Breast epithelium (tissue), 4 donors: ENCODE results near the gene SLC10A3. TPM values are rescaled to one million over a fixed set of nuclear protein-coding genes. Genes with fewer than 3 reads are reported as not detected.

ENCODE experiments used
- DNase-seq, 2 donors: peaks; one replicate each; pipeline ENCODE4 v3.0.0-alpha.2; 2019; ENCODE audit warnings: low spot score in 2 of 2
- H3K27ac ChIP-seq, 2 donors: fragments of 200-600 bp; sonication (generic) in 1 of 2; one replicate each; pipeline ENCODE4 v1.5.1; 2016 to 2019; ENCODE audit warnings: mild to moderate bottlenecking in 1 of 2
- H3K27me3 ChIP-seq, 2 donors: fragments of 200-600 bp; sonication (generic) in 1 of 2; one replicate each; pipeline versions ENCODE4 v1.5.1 to v1.6.0; 2017 to 2019; ENCODE audit warnings: control low read depth in 1 of 2, mild to moderate bottlenecking in 1 of 2
- H3K36me3 ChIP-seq: fragments of 200-600 bp; one replicate; pipeline ENCODE4 v1.5.1; 2019
- H3K4me1 ChIP-seq, 2 donors: fragments of 200-600 bp; sonication (generic); one replicate each; pipeline ENCODE4 v1.5.1; 2016 to 2019; ENCODE audit warnings: control low read depth in 1 of 2
- H3K4me3 ChIP-seq, 3 donors: fragments of 200-600 bp; sonication (generic); 1 replicate in 2 of 3; 2 replicates in 1 of 3; pipeline ENCODE4 v1.5.1; 2016 to 2019; ENCODE audit warnings: mild to moderate bottlenecking in 3 of 3, moderate library complexity in 2 of 3
- H3K9me3 ChIP-seq, 2 donors: fragments of 200-600 bp; sonication (generic) in 1 of 2; one replicate each; pipeline ENCODE4 v1.5.1; 2016 to 2019; ENCODE audit warnings: control low read depth in 1 of 2
- CTCF ChIP-seq, 3 donors: fragments of 450-650 bp; IDR thresholded peaks; one replicate each; pipeline ENCODE4 v1.5.1; 2016 to 2017; ENCODE audit warnings: antibody characterized with exemption in 3 of 3, mild to moderate bottlenecking in 3 of 3, moderate library complexity in 3 of 3
- POLR2A ChIP-seq: fragments of 450-650 bp; IDR thresholded peaks from one replicate; pipeline ENCODE4 v1.6.1; 2016; ENCODE audit warnings: antibody characterized with exemption, mild to moderate bottlenecking, moderate library complexity
- POLR2AphosphoS5 ChIP-seq, 3 donors: sonication (generic); formaldehyde crosslinking; IDR thresholded peaks; one replicate each; pipeline ENCODE4 v1.6.1; 2017; ENCODE audit warnings: antibody characterized with exemption in 3 of 3
- intact Hi-C: fragments of 100-400 bp; cut with DNase I; formaldehyde crosslinking; loops from one replicate; pipeline ENCODE4 v1.15.1; 2023; ENCODE audit warnings: low total_unique reads
- total RNA-seq, 3 donors: library from RNA; depleted of rRNA; stranded (reverse); fragments of >200 nt; gene quantifications; one replicate each; pipeline ENCODE4 v1.1.0, GENCODE V29; 2016

The SLC10A3 gene
- total RNA-seq, 3 donors from 2014 or later, result 17.0 to 24.0 (median 19.5) TPM

- H3K9me3 ChIP-seq, result no peaks in the 10 kb centered on the region
- TF ChIP-seq POLR2AphosphoS5 (IDR thresholded peaks at IDR 0.05) (no peak), POLR2A (no peak), CTCF (IDR thresholded peaks at IDR 0.05) (no peak)
- no peaks in the 10 kb centered on the region for H3K36me3 ChIP-seq
- no peak overlapping the region for H3K4me3 ChIP-seq
- DNase-seq, result no peak
- intact Hi-C loops, result loop anchor here (5.0 kb wide), 1 partner anchor 836 kb away; no protein-coding TSS in a partner anchor
- no peak overlapping the region for H3K27ac ChIP-seq
- H3K27me3 ChIP-seq, result peaks cover 0 to 47% of the 10 kb centered on the region in 2 donors
- H3K4me1 ChIP-seq, result no peaks in the 10 kb centered on the region
Observed at GRCh38 chrX:154448484-154448883, 41.9 kb downstream of the SLC10A3 start.

GRCh38 chrX:154446430-154446829 is 44.0 kb downstream of the SLC10A3 start:
- no peak for DNase-seq
- Histone ChIP-seq H3K27me3 (peaks cover 0 to 54% of the 10 kb centered on the region in 2 donors), H3K27ac (no peak overlapping the region), H3K9me3 (no peaks in the 10 kb centered on the region), H3K4me3 (no peak overlapping the region), H3K4me1 (no peaks in the 10 kb centered on the region), H3K36me3 (no peaks in the 10 kb centered on the region)
- TF ChIP-seq CTCF (IDR thresholded peaks at IDR 0.05), result no peak
- no peak for TF ChIP-seq POLR2AphosphoS5 (IDR thresholded peaks at IDR 0.05)
- no peak for TF ChIP-seq POLR2A
- intact Hi-C loops, result loop anchor here (5.0 kb wide), 1 partner anchor 834 kb away; no protein-coding TSS in a partner anchor

GRCh38 chrX:154445776-154446175 is 44.7 kb downstream of the SLC10A3 start:
- Histone ChIP-seq H3K27me3 (peaks cover 0 to 57% of the 10 kb centered on the region in 2 donors), H3K27ac (no peak overlapping the region), H3K9me3 (no peaks in the 10 kb centered on the region), H3K36me3 (no peaks in the 10 kb centered on the region), H3K4me1 (no peaks in the 10 kb centered on the region), H3K4me3 (no peak overlapping the region)
- intact Hi-C loops, result loop anchor here (5.0 kb wide), 1 partner anchor 833 kb away; no protein-coding TSS in a partner anchor
- no peak for DNase-seq
- TF ChIP-seq CTCF (IDR thresholded peaks at IDR 0.05) (no peak), POLR2A (no peak), POLR2AphosphoS5 (IDR thresholded peaks at IDR 0.05) (no peak)

- Histone ChIP-seq H3K9me3 (no peaks in the 10 kb centered on the region), H3K27me3 (peaks cover 0 to 57% of the 10 kb centered on the region in 2 donors), H3K4me1 (no peaks in the 10 kb centered on the region), H3K36me3 (no peaks in the 10 kb centered on the region), H3K4me3 (peak overlapping the region; percentile 58 to 82 (median 62)), H3K27ac (peak overlapping the region; percentile 90)
- intact Hi-C loops, result loop anchor here (5.0 kb wide), 1 partner anchor 832 kb away; no protein-coding TSS in a partner anchor
- no peak for DNase-seq
- no peak for TF ChIP-seq POLR2A
Observed at GRCh38 chrX:154444755-154445246, 45.6 kb downstream of the SLC10A3 start.

GRCh38 chrX:154443992-154444754 is 46.3 kb downstream of the SLC10A3 start, which contains the start of gene FAM50A:
FAM50A (plus strand) TSS chrX:154444141; CDS start chrX:154444236, 95 bp downstream.
- peak; percentile 64 to 67 for DNase-seq
- TF ChIP-seq POLR2A (no peak), POLR2AphosphoS5 (IDR thresholded peaks at IDR 0.05) (no peak), CTCF (IDR thresholded peaks at IDR 0.05) (peak in 1 of 3 donors; percentile 10)

More at GRCh38 chrX:154443992-154444754, 46.3 kb downstream of the SLC10A3 start, which contains the start of gene FAM50A:
- intact Hi-C loops, result no loop called here
- Histone ChIP-seq H3K4me3 (peak within 1 kb of the TSS; percentile 58 to 82 (median 62)), H3K9me3 (no peaks in the 10 kb centered on the region), H3K27me3 (peaks cover 0 to 57% of the 10 kb centered on the region in 2 donors), H3K36me3 (no peaks in the 10 kb centered on the region), H3K4me1 (no peaks in the 10 kb centered on the region), H3K27ac (peak within 1 kb of the TSS; percentile 90)
